Stimulated activated CD4-positive, alpha-beta T cell treated with anti-CD3 and anti-CD28 coated beads, TNF-alpha, amount 100 ng/mL, for 1 hour (primary cell): ENCODE results near the gene CTNNA2.

Experiments
- DNase-seq, 3 donors: peaks; one replicate each; pipeline ENCODE4 v3.0.0-alpha.2; 2020; ENCODE audit warnings: low read depth in 3 of 3, low spot score in 1 of 3

CTNNA2 gene

GRCh38 chr2:80454628-80455027 lies 941.8 kb downstream of the CTNNA2 start:
- no peak for DNase-seq

GRCh38 chr2:80459028-80459427 lies 946.2 kb downstream of the CTNNA2 start:
- DNase-seq = no peak

- no peak for DNase-seq
Measured at GRCh38 chr2:80461505-80462197, 948.8 kb downstream of the CTNNA2 start.

- DNase-seq = no peak
Measured at GRCh38 chr2:80462654-80463053, 949.8 kb downstream of the CTNNA2 start.

- no peak for DNase-seq
Measured at GRCh38 chr2:80464275-80464674, 951.4 kb downstream of the CTNNA2 start.

- no peak for DNase-seq
Measured at GRCh38 chr2:80467262-80467811, 954.5 kb downstream of the CTNNA2 start.

- no peak for DNase-seq
Measured at GRCh38 chr2:80469428-80469827, 956.6 kb downstream of the CTNNA2 start.

GRCh38 chr2:80473069-80473468 lies 960.2 kb downstream of the CTNNA2 start:
- DNase-seq = no peak

GRCh38 chr2:80473796-80474195 lies 960.9 kb downstream of the CTNNA2 start:
- DNase-seq = no peak

- DNase-seq = no peak
Measured at GRCh38 chr2:80475970-80476369, 963.1 kb downstream of the CTNNA2 start.

GRCh38 chr2:80476535-80477117 lies 963.8 kb downstream of the CTNNA2 start:
- DNase-seq = no peak

- no peak for DNase-seq
Measured at GRCh38 chr2:80482276-80482675, 969.4 kb downstream of the CTNNA2 start.

GRCh38 chr2:80489717-80490116 lies 976.9 kb downstream of the CTNNA2 start:
- no peak for DNase-seq

GRCh38 chr2:80490964-80491363 lies 978.1 kb downstream of the CTNNA2 start:
- no peak for DNase-seq

GRCh38 chr2:80496346-80496745 lies 983.5 kb downstream of the CTNNA2 start:
- DNase-seq = no peak

GRCh38 chr2:80496775-80497174 lies 983.9 kb downstream of the CTNNA2 start:
- DNase-seq = no peak

- DNase-seq = no peak
Measured at GRCh38 chr2:80499095-80499494, 986.2 kb downstream of the CTNNA2 start.

- DNase-seq = no peak
Measured at GRCh38 chr2:80501874-80502624, 989.2 kb downstream of the CTNNA2 start.

GRCh38 chr2:80506563-80506962 lies 993.7 kb downstream of the CTNNA2 start:
- no peak for DNase-seq

- DNase-seq = no peak
Measured at GRCh38 chr2:80510716-80511115, 997.9 kb downstream of the CTNNA2 start.

- no peak for DNase-seq
Measured at GRCh38 chr2:80515964-80516363, 1003.1 kb downstream of the CTNNA2 start.

GRCh38 chr2:80517316-80517715 lies 1004.5 kb downstream of the CTNNA2 start:
- no peak for DNase-seq
